ENCODE results near the gene KLK4.

DNA sequence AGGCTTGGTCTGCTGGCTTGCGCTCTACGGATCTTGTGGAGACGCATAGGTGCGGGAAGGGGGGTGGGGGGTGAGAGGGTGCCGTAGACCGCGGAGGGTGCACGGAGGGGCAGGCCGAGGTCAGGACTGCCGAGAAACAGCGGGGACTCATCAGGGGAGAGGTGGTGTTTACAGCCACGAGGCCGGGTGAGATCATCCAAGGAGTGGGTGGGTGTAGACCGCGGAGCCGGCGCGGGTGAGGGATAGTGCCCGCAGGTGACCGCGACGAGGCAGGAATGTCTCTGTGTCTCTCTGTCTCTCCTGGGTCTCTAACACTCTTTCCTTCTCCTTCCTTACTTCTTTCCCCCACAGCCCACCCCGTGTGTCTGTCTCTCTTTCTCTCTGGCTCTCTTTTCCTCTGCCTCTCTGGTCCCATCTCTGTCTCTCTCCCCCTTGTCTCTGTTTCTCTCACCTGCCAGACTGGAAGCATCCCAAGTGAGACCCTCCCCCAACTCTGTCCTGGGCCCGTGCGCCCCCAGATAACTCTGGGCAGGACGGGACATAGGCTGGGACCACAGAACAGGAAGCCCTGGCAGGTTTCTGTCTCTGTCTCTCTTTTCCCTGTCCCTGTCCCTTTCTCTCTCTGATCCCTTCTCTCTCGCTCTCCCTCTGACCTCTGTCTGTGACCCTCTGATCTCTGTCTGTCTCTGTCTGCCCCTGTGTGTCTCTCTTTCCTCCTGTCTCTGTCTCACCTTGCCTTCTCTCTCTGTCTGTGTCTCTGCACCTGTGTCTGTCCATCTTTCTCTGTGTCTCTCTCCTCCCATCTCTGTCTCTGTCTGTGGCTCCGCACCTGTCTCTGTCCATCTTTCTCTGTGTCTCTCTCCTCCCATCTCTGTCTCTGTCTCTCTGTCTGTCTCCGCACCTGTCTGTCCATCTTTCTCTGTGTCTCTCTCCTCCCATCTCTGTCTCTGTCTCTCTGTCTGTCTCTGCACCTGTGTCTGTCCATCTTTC is 1.8 kb upstream of the KLK4 start:
- TF ChIP-seq, protein P1, sequence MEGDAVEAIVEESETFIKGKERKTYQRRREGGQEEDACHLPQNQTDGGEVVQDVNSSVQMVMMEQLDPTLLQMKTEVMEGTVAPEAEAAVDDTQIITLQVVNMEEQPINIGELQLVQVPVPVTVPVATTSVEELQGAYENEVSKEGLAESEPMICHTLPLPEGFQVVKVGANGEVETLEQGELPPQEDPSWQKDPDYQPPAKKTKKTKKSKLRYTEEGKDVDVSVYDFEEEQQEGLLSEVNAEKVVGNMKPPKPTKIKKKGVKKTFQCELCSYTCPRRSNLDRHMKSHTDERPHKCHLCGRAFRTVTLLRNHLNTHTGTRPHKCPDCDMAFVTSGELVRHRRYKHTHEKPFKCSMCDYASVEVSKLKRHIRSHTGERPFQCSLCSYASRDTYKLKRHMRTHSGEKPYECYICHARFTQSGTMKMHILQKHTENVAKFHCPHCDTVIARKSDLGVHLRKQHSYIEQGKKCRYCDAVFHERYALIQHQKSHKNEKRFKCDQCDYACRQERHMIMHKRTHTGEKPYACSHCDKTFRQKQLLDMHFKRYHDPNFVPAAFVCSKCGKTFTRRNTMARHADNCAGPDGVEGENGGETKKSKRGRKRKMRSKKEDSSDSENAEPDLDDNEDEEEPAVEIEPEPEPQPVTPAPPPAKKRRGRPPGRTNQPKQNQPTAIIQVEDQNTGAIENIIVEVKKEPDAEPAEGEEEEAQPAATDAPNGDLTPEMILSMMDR (conservative IDR thresholded peaks at IDR 0.05; ENCODE audit: low read length): no peak
- TF ChIP-seq EZH2phosphoT487 (IDR thresholded peaks at IDR 0.05; ENCODE audit: borderline replicate concordance, low read depth, low read length): no peak
